Measurements from ENCODE around the gene BCAR1.
"Not testable (repeated sequence)": the region's sequence is repeated elsewhere in the genome, so short reads cannot be mapped to it uniquely, and the experiment has no call there.

The BCAR1 gene

DNA sequence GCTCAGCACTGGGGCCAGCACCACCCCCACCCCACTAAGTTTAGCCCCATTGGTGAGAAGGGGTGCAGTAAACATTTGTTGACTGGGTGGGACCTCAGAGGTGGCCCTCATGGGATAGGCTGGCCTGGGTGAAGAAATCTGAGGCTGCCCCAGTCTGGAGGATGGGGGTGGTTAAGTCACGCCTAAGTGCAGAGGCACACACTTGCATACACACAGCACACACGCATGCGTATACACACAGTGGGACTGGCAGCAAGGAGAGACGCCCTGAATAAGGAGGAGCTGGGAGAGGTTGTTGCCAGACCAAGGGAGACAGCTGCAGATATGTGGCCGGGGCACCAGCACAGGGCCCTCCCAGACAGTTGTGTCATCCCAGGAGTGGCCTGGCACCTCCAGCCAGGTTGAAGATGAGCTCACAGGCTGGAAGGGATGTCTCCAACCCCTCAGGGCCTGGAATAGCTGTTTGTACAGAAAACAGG is 3.0 kb upstream of the BCAR1 start:
- no peak for DNase-seq (ENCODE audit: low spot score)

DNA sequence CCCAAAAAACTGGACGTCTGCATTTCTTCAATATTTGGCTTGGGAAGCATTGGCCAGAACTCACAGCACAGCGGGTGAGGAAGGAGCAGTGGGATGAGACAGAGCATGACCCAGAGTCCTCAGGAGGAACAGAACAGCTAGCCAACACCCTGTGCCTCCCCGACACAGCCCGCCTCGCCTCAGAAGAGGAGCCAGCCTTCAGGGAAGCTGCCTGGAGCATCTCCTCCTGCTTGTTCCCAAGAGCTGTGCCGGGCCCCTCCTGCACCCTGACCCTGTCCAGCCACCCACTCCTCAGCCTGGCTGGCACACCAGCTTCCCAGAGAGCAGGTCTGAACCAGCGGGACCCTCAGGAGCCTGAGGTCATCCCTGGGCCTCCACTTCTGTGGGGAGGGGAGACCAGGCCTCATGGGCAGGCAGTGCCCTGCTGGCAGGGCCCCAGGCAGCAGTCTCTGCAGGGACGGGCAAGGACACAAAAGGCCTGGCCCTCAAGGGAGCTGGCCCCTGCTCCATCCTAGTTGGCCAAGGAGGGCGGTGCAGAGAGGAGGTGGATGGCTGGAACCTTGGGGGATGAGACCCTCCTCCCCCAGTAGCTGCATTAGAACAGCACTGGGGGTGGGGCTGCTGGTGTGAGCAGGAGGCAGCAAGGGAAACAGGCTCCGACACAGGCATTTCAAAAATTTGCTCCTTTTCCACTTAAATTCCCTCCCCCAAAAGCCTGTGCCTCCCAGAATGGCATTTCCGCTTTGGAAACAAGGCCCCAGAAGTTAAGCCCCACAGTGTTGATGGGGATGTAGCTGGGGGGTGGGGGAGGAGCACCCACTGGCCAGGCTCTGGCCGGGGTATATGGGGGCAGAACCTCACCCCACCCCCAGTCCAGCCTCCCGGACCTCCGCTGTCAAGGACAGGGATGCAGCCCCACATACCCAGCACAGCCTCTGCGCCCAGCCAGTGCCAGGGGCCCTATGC is 1.8 kb upstream of the BCAR1 start:
- DNase-seq (ENCODE audit: low spot score): no peak

DNA sequence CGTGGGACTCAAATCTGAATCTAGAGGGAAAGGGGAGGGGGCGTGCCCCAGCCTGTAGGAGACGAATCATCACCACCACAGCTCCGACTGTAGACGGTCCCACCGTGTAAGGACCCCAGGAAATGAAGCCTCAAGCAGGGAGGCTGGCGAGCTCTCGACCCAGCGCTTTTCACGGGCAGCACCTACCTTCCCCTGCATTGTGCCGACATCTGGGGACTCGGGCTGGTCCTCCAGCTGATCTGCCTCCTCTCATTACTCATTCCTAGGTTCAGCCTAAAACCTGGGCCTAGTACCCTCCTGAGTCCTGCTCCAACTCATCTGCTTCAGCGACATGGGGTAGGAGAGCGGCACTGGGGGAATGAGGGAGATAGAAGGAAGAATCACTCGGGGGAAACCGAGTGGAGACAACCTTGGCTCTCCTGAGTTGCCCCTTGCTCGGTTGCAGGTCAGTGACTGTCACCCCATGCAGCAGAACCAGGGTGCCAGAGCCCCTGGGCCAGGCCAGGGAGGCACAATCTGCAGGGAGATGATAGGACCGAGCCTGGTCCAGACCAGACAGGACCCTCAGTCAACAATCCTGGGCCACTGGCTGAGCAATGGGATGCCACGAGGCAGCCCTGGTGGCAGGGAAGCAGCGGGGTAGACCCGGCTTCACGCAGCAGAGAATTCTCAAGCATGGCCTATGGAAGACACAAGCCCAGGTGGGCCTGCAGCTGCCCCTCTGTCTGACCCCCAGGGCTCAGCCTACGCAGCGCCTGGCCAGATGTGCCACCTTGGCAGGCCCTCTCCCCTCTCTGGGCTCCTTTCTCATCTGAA is 833 bp upstream of the BCAR1 start:
- no peak for DNase-seq (ENCODE audit: low spot score)

DNA sequence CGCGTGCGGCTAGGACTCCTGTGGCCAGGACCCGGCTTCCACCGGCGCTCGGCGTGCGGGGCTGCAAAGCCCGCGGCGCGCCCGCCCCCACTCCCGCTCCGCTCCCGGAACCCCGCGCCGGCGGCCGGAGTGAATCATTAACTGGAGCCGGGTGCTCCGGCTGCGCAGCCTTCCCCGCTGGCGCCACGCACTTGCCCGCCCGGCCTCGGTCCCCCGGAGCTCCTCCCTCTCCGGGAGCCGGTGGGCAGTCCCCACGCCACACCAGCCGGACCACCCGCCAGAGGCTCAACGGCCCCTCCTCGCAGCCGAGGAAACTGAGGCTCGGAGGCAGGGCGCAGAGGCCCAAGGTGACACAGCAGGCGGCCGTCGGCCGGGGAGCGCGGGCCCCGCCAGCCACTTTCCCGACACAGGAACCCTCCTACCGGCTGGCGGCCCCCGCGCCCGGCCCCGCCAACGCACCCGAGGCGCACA is 580 bp downstream of the BCAR1 start:
- DNase-seq (ENCODE audit: low spot score): no peak

DNA sequence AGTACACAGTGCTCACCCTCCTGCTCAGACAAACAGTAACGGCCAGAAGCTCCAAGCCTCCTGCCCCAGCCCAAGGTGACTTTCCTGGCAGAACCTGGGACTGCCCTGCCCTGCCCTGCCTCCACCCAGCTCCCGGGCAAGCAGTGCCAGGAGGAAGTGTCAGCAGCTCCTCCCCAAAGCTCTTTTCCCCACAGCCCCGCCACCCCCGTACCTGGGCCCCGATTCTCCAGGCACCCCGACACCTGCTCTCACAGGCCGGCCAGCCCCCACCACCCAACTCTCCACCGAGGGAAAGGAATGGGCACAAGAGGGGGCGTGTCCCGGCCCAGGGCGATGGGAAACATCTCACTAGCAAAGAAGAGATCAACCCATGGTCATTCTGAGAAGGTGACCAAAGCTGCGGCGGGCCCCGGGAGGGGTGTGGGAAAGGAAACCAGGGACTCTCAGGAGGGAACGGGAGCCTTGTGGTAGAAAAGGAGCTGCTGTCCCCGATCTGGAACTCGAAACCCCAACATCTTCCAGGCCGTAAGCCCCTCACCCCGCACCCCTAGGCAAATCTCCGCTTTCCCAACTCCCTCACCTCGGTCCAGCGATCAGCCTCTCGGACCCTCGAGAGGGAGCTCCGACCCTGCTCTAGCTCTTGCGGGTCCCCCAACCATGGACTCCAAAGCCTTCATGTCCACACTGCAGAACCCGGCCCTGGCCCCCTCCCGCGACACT is 1.2 kb downstream of the BCAR1 start:
- DNase-seq (ENCODE audit: low spot score): no peak

DNA sequence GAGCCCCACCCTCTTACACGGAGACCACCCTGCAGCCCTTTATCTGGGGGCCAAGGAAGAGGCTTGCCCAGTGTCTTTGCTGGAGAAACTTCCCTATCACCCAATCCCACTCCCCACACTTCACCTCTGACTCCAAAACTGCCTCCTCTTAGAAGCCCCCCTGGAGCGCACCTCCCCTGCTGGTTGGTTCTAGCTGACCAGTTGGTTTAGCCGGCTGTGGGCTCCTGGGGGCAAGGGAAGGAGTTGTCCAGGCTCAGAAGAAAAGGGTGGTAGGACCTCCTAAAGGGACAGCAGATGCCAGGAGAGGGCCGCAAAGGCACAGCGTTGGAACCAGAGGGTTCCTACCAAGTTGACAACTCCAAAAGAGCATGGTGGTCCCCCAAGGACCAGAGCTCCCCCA is 2.0 kb downstream of the BCAR1 start:
- DNase-seq (ENCODE audit: low spot score): no peak

DNA sequence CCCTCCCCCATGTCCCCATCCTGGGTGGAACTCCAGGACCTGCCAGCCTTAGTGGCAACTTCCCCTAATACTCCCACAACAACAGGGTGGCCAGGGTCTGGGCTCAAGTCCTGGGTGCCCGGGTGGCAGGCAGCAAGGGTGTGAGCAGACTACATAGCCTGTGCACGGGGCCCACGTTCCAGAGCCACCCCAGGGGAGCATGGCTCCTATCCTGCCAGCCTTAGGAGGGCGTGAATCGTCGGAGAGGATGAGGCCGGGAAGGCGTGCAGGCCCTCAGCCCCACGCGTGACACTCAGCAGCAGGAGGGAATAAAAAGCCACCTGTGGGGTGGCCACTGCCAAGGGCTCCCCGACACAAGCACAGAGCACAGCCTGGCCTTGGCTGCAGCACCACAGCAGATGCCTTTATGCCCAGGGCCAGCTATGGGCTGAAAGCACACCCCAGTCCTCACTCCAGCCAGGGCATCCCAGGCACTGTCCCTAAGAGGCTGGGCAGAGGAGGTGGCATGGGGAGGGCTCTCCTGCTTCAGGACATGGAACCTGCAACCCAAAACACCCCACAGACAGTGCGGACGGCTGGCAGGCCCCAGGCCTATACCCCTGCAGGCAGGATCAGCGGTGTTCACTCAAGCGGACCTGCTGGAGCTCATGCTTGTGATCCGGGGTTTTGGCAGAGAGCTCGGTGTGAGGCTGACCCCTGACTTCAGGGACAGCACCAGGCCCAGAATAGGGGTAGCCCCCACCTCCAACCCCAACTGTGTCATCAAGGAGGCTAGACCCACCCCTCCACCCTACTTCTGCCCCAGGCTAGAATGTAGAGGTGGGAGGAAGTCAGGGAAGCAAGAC is 2.7 kb downstream of the BCAR1 start:
- DNase-seq (ENCODE audit: low spot score): no peak

DNA sequence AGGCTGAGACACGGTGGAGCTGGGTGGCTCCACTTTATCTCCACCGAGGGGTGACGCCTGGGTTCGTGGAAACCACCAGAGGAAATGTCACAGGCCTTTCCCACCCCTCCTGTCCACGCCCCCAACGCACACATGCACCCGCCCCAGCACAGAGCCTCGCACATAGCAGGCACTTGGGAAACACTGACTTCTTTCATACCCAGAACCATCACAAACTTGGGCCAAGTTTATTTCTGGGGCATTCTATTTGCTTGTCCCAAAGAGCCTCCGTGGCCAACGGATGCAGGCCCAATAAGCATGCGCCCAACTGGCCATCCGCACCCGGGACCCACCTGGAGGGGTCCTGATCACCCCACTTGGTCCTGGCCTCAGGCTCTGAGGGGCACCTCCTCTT is 3.3 kb downstream of the BCAR1 start:
- DNase-seq (ENCODE audit: low spot score): no peak

DNA sequence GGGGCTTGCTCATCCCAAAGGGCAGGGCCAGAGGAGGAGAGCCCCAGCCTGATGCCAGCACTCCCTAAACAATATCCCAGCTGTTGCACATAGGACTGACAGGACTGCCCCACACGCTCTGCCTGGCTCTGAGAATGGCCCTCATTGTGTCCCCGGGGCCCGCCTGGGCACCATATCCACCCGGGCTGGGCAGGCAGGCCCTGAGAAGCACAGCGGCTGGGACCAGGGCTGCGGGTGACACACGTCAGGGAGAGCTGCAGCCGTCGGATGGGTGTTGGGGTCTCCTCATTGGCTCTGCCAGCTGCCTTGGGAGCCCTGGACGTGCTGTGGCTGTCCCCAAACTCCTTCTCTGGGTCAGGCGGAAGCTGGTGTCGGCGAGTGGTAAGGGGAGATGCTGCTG is 4.2 kb downstream of the BCAR1 start:
- DNase-seq (ENCODE audit: low spot score): no peak

DNA sequence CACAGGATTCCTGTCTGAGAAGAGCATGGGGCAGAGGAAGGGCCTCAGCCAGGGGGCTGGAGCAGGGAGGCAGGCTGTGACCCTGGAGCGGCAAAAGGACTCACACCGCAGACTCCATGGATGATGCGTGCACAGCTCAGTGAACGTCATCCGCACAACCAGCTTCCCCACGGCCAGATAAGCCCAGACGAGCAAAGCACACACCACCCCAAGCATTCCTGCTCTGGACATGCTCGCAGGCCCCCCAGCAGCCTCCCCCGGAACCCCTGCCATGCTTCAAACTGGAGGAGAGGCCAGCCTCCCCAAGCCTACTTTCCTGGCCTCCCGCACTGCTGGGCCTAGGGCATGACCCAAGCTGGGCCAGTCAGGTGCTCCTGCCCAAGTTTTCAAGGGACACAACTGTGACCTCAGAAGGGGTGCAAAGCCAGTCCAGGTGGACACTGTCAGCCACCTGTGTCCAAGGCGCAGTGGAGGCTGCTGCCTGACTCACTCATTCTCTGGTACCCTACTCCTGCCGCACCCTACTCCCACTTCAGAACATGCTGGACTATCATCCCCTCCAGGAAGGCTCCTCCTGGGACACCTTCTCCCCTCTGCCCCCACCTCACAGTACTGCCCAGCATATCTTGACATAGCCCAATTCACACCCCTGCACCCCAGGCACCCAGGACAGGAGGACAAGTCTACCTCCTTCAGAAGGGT is 4.8 kb downstream of the BCAR1 start:
- no peak for DNase-seq (ENCODE audit: low spot score)

DNA sequence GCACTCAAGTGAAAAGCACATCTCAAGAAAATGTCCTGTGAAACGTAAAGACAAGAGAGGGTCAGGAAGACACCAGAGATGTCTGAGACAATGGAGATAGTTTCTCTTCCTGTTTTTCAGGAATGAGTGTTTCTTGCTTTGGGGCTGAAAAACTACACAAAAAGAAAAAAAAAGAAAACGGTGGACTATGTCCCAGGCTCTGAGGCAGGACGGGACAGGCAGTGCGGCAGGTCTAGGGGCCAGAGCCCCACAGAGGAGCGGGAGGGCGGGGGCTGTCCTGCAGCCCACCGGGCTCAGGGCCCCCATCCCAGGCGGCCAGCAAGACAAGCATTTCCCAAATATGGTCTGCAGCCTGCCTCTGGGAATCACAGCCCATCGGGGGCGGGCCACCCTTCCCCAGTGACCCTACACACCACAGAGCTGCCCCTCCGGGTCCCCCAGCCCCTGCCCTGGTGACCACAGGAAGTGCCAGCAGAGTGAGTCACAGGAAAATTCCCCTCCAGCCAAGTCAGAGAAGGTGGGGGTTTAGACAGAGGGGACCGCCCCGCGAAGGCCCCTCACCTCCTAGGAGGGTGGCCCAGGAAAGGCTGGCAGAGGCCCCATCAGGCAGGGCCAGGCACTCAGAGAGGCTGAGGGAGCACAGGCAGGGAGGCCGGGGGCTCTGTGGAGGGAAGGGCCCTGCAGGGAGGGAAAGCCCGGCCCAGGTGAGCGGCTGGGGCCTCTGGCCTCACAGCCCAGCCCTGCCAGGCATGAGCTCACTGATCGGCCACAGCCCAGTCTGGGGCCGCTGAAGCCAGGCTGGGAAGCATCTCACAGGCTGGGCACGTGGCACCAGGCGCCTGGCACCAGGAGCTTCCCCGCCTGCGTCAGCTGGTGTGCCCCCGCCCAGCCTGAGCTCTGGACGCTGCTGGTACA is 6.3 kb downstream of the BCAR1 start:
- no peak for DNase-seq (ENCODE audit: low spot score)

DNA sequence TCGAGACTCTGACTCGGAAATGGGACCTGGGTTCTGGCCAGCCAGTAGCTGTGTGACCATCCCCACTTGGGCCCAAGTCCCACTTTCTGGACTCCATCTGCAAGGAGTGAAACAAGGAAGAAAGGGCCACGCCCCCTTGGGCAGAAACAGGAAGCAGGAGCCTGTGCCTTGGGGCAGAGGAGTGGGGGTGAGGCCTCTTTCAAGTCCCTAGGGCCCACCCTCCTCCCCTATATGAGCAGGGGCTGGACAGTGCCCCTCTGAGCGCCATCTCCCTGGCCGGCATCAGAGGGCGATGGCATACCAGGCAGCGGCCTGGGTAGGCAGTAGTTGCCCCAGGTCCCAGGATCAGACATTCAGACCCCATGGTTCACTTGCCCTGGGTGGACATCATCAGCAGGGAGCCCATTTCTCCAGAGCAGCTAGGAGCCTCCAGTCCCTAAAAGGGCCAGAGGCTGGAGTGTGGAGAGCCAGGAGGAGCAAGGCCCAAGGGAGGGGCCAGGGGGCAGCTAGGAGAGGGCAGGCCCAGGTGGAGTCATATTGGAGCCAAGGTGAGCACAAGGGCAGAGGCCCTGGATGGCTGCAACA is 7.1 kb downstream of the BCAR1 start:
- no peak for DNase-seq (ENCODE audit: low spot score)

DNA sequence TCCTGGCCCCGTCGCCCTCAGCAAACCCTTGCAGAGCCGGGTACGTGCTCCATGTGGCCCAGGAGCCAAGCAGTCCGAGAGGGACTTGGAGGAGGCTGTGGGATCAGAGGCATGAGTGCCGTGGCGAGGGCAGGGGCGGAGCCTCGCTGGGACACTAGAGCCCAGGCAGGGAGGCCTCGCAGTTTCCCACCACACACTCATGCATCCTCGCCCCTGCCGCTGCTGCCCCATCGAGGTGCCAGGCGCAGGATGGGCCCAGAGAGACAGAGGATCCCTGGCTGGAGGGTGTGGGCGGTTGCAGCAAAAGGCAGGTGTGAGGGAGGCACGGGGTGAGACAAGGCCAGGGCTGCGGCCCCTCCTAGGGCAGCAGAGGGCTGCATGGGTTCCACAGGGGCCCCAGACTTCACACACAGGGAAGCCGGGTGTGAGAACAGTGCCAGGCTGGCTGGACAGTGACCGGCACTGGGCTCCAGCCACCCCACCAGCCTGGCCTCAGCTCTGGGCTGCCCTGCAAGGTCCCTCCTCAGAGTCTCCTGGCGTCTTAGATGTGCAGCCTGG is 7.7 kb downstream of the BCAR1 start:
- no peak for DNase-seq (ENCODE audit: low spot score)

DNA sequence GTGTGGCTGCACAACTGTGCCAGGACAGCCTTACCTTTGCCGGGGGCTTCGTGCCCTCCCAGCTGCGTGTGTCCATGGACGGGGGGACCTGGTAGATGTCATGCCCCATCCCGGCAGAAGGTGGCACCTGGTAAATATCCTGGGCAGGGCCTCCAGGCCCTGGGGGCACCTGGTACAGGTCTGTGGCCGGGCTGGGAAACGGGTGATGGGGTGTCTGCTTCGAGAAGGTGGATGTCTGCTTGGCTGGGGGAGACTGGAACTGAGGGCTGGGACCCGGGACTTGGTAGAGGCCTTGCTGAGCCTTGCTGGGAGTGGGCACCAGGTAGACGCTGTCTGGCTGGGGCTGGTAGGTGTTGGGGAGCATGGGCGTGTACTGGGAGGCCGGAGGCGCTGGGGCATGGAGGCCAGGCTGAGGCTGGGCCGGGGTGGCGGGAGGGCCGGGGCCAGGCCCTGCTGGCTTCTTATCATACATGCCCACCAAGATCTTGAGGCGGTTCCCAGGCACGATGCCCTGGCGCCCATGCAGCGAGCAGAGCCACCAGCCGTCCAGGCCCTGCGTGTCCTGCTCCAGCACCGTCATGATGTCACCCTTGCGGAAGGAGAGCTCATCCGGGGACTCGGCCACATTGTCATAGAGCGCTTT is 8.9 kb downstream of the BCAR1 start:
- DNase-seq (ENCODE audit: low spot score): not testable (repeated sequence)

DNA sequence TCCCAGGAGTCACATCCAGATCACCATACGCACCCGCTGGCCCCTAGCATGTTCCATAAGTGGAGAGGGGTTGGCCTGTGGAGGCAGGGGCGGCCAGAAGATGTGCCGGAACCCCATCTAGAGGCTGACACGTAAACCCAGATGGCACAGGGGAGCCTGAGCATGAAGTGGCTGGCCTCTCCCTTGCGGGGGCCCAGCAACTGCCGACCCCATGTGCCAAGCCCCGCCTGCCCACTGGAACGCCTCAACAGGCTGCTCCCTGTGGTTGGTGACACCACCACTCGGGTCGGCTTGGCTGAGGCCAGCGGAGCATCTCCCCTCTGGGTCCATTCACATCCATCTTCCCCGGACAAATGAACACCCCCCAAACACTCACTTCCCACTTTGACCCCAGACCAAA is 9.5 kb downstream of the BCAR1 start:
- no peak for DNase-seq (ENCODE audit: low spot score)

DNA sequence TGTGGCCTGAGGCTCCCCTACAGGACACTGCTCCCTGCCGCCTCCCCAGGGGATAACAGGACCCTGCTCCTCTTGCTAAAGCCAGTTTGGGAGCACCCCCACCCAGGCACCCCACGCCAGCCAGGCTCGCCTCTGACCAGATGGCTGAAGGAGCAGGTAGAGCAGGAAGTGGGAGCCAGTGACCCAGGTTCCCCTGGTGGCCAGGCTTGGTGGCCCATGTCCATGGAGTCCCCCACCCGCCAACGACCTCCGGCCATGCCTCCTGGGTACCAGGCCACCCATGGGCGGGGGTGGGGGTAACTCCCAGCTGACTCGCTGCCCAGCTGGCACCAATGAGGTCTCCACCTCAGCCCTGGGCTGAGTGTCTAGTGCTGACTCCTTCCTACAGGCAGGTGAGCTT is 10.0 kb downstream of the BCAR1 start:
- DNase-seq (ENCODE audit: low spot score): no peak

DNA sequence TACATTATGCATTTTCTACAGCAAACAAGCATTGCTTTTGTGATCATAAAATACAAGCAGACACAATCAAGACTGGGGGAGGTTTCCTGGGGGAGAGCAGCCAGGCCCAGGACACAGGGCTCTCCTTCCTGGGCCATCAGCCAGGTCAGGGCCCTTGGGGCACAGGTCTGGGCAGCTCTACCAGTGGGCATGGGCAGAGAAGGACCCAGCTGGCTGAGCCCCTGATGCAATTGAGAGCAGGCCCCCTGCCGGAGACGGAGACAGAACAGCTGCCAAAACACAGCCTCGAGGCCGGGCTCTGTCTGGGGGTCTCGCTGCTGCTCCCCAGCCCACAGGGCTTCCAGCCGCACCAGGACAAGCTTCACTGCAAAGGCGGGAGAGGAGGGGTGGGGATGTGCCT is 10.8 kb downstream of the BCAR1 start:
- not testable (repeated sequence) for DNase-seq (ENCODE audit: low spot score)

DNA sequence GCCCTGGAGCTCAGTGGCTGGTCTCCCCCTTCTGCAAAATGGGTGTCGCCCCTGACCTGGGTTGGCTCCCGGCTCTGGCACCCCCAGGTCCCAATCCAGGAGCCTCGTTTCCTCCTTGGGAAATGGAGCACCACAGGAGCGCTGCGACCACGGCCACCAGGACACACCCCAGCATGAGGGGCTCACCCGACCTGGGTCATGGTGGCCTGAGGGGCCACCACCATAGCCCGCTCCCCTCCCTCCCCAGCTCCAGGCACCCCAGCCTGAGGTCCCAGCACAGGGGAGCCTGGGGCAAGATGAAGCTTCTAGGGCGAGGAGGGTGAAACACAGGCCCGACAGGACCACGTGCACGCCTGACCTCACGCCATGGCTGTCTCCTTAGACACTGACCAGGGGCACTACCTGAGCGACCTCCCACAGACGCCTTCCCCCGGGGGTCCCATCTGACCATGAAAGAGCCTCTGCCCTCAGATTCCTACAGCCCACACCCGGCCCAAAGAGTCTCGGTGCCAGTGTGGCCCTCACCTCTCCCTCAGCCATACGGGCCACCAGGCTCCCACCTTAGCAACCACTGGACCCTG is 11.8 kb downstream of the BCAR1 start:
- DNase-seq (ENCODE audit: low spot score): no peak
